SW 1271 (cell line): ENCODE measurements around the gene TBC1D17.

ENCODE experiments used
- DNase-seq, 2 experiments: peaks; one replicate each; lab custom pipeline; 2025; lab: John Stamatoyannopoulos, UW

The TBC1D17 gene

GRCh38 chr19:49877879-49878743 lies 609 bp downstream of the TBC1D17 start:
- DNase-seq: peak; percentile 84 to 92

DNA sequence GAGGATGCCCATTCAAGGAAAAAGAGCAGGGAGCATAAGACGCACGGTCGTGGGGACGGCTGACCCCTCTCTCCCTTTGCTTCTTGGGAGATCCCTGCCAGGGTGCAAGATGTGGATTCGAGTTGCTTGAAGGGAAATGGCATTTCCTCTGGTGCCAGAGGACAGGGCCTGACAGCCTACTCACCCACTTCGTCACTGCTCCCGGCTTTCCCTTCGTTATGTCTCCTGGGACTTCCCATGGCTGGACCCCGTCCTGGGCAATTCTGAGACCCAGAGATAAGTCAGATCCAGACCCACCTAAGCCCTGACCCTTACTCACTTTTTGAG lies 1.2 kb downstream of the TBC1D17 start:
- no peak for DNase-seq

DNA sequence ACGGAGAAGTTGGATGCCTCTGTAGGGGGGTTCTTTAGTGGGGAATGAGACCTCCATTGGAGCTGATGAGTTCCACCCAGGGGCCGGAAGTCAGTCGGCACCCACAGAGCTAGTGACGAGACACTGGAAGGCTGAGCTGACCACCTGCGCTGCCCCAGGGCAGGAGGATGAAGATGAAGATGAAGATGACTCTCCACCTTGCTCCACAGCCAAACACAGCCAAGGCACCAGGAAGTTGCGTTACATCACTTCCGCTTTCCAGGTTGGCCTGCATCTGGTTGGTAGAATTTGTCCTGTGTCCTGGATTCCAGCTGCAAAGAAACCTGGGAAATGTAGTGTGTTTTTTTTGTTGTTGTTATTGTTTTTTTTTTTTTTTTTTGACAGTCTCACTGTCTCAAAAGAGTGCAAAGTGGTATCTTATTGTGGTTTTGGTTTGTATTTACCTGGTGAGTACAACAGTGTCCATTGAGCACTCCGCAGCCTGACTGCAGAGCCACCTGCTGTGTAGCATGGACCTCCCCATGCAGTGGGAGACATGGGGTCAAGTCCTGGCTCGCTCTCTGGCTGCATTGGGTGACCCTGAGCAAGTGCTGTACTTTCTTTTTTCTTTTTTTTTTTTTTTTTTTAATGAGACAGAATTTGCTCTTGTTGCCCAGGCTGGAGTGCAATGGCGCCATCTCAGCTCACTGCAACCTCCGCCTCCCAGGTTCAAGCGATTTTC lies 1.9 kb downstream of the TBC1D17 start:
- DNase-seq: peak in 1 of 2 experiments; percentile 16

GRCh38 chr19:49880162-49880869 lies 2.8 kb downstream of the TBC1D17 start:
- no peak for DNase-seq

DNA sequence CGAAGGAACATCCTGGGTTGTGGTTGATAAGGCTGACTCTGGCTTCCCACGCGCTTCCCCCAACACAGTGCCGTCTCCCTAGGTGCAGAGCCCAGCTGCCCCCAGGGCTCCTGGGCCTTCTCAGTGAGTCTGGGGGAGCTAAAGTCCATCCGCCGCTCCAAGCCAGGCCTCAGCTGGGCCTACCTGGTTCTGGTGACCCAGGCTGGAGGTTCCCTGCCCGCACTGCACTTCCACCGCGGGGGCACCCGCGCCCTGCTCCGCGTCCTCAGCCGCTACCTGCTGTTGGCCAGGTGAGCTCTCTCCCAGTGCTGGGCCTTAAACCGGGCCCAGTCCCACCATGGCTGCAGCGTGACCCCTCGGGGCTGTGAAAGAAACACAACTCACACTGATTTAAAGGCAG lies 3.7 kb downstream of the TBC1D17 start:
- no peak for DNase-seq

DNA sequence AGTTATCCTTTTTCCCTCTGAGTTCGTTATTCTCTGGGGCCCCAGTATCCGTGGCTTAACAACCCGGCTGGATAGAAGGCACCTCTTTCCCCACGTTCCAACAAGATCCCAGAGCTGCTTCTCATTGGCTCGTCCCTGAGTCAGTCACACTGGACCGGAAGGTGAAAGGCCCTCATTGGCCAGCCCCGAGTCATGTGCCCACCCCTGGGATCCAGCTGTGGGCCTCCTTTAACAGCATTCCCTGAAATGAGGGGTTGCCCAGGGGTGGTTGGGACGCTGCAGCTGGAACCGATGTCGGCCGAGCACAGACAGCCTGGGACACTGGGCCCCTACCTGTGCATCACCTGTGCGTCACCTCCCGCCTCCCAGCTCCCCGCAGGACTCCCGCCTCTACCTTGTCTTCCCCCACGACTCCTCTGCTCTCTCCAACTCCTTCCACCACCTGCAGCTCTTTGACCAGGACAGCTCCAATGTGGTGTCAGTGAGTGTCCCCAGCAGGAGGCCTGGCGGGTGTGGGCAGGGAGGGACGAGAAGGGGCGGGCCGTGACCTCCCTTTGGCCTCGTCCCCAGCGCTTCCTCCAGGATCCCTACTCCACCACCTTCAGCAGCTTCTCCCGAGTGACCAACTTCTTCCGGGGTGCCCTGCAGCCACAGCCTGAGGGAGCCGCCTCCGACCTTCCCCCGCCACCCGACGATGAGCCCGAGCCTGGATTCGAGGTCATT lies 4.3 kb downstream of the TBC1D17 start:
- no peak for DNase-seq

DNA sequence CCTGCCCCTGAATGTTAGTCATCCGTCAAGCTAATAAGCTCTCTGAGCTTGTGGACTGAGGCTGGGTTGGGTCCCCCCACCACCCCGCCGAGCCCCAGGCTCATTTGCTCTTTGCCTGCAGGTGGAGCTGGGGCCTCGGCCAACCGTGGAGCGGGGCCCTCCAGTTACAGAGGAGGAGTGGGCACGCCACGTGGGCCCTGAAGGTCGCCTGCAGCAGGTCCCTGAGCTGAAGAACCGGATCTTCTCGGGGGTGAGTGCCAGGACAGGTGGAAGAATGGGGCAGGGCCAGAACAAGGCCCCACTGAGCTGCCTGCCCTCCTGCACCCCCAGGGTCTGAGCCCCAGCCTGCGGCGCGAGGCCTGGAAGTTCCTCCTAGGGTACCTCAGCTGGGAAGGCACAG lies 5.1 kb downstream of the TBC1D17 start:
- DNase-seq: no peak

DNA sequence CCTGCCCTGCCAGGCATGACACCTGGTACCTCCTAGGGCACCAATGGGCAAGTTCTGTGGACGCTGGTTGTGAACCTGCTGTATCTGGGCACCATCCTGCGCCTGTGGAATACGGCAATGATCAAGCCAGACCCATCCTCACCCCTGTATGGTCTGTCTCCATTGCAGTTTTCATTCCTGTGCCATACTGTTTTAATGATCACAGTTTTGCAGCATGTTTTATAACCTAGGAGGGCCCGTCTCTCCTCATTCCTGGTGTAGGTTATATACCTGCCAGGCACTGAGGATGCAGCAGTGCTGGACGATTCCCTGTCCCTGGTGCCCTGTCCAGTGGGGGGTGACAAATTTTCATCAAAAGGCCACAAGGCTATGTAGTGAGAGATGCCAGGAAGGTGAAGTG lies 5.6 kb downstream of the TBC1D17 start:
- no peak for DNase-seq

DNA sequence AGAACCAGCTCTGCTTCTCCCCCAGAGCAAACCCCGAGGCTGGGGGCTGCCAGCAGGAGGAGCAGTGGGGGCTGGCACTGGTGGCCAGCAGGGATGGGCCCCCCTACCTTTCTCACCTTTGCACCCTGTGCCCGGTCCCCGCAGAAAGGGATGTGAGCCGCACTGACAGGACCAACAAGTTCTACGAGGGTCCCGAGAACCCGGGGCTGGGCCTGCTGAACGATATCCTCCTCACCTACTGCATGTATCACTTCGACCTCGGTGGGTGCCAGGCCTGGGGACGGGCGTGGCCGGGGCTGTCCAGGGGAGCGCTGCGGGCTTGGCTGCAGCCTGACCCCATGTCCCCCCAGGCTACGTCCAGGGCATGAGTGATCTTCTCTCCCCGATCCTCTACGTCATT lies 6.6 kb downstream of the TBC1D17 start:
- no peak for DNase-seq

GRCh38 chr19:49884760-49885159 lies 7.3 kb downstream of the TBC1D17 start:
- no peak for DNase-seq

DNA sequence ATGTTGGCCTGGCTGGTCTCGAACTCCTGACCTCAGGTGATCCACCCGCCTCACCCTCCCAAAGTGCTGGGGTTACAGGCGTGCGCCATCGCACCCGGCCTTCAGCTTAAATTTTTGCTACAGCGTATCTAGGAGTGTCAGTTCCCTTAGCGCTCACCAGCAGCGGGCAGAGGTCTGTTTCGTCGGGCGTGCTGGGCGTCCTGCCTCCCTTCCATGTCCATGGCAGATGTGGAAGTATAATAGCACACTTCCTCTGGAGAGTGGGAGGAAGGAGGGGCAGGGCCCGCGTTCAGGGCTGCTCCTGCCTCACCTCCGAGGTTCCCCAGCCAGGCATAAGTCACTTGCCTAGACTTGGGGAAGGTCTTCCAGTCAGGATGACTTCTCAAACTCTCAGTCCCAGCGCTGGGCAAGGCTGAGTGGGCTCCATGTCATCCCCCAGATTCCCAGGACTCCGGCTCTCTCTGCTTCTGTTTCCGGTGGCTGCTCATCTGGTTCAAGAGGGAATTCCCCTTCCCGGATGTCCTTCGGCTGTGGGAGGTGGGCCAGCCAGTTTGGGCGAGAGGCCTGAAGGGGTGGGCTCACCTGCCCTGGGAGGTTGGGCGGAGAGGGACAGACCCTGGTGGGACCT lies 9.6 kb downstream of the TBC1D17 start:
- no peak for DNase-seq

DNA sequence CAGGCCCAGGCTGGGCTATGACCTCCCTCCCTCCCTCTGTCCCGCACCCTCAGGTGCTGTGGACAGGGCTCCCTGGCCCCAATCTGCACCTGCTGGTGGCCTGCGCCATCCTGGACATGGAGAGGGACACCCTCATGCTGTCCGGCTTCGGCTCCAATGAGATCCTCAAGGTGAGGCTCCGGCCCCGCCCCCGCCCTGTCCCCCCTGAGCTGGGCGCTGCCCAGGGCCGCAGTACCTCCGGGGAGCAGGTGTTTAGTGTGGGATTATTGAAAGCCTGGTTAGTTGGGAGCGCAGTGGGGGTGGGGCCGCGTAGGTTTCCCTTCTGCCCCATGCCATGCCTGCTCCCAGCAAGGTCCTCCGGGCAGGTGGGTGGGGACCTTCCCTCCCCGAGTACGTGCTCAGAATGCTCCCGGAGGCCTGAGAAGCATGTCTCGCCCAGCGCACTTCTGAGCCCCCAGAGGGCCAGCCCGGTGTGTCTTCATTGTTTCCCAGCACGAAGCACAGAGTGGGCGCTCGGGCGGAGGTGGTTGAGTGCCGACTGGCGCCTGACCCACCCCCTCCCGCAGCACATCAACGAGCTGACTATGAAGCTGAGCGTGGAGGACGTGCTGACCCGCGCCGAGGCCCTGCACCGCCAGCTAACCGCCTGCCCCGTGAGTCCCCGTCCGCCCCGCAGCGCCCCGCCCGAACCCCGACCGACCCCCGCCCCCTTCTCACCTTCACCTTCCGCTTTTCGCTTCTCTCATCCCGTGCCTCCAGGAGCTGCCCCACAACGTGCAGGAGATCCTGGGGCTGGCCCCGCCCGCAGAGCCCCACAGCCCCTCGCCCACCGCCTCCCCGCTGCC lies 10.4 kb downstream of the TBC1D17 start:
- no peak for DNase-seq

- no peak for DNase-seq
These were observed 11.0 kb downstream of the TBC1D17 start for GRCh38 chr19:49888510-49888824.

DNA sequence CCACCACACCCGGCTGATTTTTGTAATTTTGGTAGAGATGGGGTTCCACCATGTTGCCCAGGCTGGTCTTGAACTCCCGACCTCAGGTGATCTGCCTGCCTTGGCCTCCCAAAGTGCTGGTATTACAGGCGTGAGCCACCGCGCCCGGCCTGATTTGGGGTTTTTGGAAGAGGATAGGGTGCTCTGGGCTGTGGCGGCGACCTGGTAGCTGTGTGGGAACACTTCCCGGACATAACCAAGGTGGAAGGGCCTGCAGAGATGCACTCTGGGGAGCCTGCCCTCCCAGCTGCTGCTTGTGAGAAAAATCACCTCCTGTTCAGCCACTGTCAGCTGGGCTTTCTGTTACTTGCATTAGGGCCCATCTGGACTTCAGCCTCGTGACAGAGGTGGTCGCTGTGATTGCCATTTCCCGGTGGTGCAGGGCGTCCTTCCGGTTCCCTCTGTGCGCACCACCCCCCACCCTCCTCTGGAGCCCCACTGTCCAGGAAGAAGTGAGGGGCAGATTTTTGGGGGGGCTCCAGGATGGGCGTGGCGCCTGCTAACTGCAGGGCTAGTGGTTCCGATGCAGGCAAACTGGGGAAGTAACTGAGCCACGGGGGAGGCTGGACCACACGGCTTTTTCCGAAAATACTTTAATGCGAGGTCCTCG lies 11.7 kb downstream of the TBC1D17 start:
- no peak for DNase-seq

GRCh38 chr19:49889687-49890348 lies 12.3 kb downstream of the TBC1D17 start:
- DNase-seq: peak; percentile 10 to 55

DNA sequence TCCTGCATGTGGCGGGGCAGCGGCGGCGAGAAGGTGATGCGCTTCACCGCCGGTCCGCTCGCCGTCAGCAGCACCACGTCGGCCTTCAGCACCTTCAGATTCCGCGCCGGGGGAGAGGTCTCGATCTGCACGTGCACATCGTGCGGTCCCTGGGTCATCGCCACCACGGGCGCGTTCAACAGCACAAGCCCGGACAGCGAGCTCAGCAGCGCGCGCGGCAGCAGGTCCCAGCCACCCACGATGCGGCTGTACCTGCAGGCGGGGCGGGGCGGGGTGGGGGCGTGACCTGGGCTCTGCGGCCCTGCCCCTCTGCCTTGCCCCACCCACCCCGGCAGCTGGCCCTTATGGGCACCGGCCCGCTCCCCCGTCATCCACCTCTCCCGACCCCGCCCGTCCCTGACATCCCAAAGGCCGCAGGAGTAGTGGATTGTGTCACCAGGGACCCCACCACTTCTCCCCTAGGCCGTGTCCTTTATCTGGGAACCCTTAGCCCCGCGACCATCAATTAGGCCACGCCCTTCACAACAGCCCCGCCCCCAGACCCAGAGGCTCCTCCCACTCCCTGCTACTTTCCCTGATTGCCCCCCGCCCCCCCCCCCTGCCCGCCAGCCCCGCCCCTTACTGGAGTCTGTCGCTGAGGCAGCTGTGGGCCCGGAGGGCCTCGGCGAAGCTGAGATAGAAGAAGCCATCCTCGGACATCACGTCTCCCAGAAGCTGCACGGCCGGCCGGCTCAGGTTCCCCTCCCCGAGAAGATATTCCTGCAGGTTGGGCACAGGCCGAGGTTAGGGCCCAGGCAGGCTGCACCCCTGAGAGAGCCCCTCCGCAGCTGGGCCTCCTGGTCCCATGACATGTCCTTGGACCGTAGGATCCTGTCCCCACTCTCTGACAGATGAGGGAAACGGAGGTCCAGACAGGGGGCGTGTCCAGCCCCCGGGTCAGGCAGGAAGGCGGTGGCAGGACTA lies 13.1 kb downstream of the TBC1D17 start:
- peak in 1 of 2 experiments; percentile 20 for DNase-seq

GRCh38 chr19:49891393-49891792 lies 13.9 kb downstream of the TBC1D17 start:
- no peak for DNase-seq

DNA sequence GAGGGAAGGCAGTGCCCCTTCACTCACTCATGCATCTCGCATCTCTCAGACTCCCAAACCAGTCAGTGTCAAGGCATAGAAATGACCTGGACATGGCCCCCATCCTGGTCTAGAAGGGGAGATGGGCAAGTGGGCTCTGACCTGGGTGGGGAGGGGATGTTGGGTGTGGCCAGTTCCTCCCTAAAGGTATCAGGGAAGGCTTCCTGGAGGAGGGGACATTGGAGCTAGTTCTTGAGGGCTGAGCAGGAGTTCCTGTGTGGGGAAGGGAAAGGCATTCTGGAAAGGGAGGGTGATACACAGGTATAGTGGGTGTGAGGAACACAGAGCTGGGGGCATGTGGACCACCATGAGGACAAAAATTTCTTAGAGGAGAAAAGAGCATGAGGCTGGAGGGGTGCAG lies 15.2 kb downstream of the TBC1D17 start:
- DNase-seq: no peak
